ENCODE measurements around the gene USP32.

DNA sequence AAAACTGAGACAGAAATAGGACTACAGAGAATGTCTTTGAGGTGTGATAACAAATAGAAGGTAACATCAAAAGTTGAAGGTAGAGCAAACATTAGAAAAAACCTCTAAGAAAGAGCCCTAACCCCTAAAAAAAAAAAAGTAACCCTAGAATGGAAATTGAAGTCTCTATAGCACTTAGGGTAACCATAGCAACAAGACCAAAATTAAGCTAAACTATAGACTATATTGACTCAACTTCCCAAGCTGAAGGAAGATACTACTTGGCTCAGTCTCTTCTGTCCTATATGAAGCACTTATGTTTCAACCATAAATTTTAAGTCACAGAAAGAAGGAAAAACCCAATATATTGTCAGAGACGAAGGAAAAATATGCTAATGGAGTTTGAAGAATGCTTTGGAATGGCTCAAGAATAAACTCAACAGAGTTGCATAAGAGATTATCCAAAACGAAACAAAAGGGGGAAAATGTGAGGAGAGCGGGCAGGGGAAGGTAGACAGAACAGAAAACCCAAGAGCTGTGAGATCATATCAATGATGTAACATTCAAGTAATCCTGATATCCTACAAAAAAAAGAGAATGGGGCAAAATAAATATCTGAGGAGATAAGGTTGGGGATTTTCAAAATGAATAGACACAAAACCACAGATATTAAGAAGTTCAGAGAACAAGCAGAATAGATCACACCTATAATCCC lies 88.4 kb downstream of the USP32 start:
- no peak for TF ChIP-seq POLR2A (IDR thresholded peaks at IDR 0.05)
- TF ChIP-seq, protein P1, sequence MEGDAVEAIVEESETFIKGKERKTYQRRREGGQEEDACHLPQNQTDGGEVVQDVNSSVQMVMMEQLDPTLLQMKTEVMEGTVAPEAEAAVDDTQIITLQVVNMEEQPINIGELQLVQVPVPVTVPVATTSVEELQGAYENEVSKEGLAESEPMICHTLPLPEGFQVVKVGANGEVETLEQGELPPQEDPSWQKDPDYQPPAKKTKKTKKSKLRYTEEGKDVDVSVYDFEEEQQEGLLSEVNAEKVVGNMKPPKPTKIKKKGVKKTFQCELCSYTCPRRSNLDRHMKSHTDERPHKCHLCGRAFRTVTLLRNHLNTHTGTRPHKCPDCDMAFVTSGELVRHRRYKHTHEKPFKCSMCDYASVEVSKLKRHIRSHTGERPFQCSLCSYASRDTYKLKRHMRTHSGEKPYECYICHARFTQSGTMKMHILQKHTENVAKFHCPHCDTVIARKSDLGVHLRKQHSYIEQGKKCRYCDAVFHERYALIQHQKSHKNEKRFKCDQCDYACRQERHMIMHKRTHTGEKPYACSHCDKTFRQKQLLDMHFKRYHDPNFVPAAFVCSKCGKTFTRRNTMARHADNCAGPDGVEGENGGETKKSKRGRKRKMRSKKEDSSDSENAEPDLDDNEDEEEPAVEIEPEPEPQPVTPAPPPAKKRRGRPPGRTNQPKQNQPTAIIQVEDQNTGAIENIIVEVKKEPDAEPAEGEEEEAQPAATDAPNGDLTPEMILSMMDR (IDR thresholded peaks at IDR 0.05), result no peak
